ENCODE data around the gene PPRC1.

Gene PPRC1

DNA sequence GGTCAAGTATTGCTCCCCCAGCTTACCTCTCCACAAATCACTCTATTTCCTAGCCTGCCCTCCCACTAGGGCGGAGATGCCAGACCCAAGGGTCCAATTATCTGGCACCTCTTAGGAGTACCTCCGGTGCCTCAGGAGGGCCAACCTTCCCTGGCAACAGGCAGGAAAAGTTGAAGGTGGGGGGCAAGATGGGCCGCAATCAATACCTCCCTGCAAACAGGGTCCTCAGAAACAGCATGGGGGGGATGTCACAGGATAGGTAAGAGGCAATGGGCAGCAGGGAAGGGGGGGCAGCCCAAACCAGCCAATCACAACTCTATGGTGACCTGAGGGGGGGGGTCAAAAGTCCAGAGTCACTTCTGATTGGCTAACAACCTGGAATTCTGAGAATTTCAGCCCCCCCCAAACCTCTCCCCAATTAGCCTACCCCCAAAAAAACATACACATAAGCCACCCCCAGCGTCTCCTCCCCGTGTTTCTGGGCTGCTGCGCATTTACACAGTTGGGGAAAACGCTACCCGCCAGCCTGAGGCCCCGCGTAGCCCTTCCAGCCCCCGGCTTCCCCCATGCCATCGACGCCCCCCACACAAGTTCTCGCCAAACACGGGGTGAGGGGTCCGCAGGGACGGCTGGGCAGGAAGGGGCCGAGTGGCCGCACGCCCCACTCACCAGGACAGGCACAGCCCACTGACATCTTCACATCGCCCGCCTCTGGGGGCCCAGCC lies 13.3 kb upstream of the PPRC1 start:
- peak; percentile 62 for DNase-seq

DNA sequence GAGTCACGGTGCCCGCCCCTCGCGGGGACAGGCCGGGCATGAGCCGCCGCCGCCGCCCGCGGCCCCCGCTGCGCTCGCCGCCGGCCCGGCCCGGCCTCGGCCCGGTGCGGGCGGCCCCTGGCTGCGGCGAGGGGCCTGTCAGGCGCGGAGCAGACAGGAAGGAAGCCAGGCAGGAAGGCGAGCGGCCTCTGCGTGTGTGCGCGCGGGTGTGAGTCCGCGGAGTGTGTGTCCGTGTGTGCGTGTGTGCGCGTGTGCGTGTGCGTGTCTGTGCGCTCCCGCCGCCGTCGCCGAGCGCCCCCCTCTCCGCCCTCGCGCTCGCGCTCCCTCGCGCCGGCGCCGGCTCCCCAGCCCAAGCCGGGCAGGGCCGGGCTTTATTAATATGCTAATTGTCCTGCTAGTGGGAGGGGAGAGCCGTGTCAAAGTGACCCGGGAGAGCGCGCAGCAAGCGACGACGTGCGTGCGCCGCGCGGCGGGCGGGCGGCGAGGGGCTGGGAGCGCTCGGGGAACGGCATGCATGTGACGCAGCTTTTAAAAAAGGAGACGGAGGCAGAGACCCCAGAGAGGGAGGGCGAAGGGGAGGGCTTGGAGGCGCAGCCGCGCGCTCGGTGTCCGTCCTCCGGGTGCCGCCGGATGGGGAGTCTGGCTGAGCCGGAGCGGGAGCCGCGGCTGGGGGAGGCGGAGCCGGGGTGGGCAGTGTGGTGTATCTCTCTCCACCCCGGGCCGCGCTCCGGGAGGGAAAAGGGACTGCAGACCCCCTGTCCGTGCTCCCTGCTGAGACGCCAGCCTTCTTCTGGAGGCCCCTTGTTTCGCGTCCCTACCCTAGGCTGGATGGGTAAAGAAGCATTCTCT lies 12.5 kb upstream of the PPRC1 start, which contains the start of gene LDB1:
Gene LDB1, minus strand, starts transcription at position 227 of the 849 bp plus-strand sequence. CDS start 258 bp downstream, outside the sequence.
- DNase-seq: peak; percentile 80

DNA sequence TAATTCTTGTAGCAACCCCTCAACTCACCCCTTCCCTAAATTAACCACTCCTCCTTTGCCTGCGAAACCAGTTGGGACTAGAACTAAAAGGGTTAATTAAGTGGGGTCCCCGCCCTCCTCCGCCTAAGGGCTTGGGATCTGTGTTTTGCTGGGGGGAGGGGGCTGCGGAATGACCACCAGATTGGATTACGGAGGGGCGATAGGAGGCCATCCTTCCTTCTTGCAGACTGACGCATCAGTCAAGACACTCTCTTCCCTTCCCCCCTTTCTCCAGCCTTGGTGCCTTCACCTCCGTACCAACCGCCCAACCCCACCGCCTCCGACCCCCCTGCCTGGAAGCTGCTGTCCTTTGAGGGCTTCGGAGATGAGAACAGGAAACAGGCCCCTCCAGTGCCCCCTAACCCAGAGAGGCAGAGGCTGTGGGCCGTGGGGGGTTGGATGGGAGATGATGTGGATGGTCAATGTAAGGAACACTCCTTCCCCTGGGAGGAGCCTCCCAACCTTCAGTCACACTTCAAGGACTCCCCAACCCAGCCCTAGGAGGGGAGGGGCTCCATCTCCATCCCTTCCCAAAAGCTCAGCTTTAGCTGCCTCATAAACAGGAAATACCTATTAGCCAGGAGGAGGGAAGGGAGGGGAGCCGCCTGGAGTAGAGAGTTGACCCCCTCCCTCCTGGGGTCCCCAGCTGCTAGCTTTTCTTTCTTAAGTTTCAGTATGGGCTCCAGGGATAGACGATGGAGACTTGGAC lies 11.7 kb upstream of the PPRC1 start:
- no peak for DNase-seq

DNA sequence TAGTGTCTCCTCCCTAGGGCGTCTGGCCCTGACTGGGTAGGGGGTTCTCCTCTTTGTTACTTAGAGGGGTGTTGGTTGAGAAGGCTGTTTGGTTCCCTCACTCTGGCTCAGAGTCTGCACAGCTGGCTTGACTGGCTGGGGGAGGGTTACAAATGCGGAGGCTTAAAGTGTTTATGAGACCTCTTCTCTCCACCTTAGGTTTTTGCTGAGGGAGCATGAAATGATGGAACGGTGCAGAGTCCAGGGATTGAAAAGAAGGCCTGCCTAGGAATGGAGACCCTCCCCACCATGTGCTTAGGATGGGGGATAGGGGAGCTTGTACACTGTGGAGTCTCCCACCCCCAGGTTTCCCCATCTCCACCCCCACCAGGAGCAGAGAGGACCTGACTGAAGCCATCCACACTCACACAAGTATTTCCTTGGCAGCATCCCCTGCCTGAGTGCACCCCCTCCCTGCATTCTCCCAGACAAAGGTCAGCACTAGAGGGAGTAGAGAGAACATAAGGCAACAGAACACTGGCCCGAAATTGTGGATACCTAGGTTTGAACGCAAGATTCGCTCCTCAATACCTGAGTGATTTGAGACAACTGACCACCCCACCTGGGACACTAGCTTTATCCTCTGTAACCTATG lies 11.0 kb upstream of the PPRC1 start:
- no peak for DNase-seq

DNA sequence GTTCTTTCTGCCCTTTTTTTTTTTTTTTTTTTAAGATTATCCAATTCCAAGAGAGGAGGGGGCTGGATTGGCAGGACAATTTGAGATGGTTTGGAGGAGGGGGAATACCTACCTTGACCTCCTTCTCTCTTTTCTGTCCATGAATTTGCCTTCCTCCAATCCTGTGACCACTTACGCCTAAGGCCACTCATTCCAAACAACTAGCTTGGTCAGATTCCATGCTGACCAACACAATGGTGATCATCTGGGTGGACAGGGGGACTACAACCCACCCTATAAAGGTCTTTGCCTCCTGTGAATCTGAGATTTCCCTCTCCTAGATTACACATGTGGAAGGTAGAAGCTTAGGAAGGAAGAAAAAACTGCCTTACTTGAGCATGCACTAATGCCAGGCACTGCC lies 10.4 kb upstream of the PPRC1 start:
- no peak for DNase-seq

DNA sequence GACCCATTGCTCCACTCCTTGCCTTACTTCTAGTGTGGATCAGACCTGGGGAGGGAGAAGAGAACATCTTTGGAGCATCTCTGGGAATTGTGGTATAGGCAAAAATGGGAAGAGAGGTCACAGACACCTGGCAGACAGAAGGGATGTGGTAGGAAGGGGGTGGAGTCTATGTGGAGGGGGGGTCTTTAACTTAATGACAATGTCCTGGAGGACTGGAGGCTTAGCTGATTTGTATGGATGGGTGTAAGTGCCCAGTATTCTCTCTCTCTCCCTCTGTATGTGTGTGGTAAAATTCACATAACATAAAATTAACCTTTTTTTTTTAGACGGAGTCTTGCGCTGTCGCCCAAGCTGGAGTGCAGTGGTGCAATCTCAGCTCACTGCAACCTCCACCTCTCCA lies 9.6 kb upstream of the PPRC1 start:
- DNase-seq: no peak

DNA sequence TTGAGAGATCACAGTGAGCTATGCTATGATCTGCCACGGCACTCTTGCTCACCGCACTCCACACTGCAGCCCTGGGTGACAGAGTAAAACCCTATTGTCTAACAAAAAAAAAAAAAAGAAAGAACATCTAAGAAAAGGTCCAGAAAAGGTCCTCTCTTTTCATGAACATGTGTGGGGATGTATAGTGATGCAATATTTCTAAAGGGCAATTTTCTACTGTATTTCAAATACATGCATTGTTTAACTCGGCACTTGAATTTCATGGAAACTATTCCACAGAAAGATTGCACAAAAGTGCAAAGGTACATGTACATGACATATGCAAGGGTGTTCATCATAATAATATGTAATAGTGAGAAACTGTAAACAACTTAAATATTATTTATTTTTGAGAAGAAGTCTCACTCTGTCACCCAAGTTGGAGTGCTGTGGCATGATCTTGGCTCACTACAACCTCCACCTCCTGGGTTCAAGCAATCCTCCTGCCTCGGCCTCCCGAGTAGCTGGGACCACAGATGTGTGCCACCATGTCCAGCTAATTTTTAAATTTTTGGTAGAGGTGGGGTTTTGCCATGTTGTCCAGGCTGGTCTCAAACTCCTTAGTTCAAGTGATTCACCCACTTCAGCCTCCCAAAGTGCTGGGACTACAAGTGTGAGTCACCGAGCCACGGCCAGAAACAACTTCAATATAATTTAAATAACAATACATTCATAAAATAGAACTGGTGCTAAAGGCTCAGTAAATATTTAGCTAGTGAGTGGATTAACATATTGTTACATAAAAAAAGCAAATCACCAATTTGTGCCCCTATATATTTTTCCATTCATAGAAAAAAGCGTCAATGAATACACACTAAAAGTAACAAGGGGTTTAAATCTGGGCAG lies 1.3 kb upstream of the PPRC1 start:
- DNase-seq: no peak

DNA sequence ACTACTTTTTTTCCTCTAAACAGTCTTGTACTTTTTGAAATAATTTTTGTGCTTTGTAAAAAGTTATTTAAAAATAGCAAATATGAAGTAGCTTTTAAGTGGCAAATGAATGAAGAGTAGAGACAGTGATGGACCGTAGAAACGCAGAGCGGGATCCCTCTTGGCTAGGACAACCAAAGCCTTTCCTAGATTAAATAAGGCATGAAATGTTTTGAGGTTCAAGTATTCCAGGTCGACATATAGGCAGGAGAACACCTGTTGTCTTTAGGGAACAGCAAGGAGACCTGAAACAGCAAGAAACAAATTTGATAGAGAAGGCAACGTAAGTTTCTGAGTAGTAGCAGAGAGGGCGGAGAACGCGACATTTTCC lies 662 bp upstream of the PPRC1 start:
- no peak for DNase-seq

DNA sequence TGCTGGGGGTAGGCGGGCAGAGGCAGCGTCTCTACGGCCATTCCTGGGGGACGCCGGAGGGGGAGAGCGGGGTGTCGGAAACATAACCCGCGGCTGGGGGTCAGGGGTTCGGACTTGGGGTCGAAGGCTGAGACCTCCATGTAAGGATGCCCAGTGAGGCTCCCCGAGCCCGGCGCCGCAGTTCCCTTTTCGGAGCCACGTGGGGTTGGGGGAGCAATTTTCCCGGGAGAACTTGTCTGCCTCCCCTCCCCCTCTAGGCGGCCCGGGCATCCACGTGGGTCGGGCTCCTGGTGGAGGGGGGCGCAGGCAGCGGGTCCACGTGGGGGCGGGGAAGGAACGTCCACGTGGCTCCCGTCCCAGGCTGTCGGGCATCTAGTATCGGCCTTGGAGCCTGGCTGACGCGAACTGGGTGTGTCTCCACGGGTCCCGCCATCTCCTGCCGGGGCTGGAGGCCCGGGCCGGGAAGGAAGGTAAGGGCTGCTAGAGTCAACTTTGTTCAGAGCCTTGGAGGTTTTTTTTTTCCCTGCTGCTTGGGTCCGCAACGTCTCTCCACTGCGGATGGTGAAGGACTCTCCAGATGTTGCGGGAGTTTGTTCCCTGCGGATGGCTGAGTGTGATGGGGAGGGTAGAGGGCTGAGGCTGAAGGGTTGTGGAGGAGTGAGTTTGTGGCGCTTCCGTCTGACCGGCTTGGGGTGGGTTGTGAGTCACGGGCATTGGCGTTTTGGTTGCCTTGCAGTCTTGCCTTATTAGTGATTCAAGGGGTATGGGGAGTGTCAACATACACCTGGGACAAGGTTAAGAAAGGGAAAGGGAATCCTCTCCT lies 744 bp downstream of the PPRC1 start:
- DNase-seq: peak; percentile 45

DNA sequence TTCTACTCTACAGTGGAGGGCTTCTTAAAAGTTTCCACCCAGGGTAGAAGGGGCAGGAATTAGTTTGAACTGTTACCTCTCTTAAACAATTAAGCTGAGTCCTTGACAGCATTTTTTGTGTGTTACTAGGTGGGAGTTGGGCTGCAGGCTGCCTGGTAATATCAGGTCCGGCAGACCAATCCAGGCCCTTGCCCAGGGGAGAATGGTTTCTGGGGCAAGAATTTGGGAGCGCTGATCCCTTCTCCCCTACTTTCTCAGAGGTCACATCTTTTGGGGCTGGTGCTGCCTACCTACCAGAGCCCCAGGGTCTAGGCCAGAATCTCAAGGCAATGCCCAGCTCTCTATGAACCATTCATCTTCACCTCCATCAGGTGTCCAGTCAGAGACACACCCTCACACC lies 1.6 kb downstream of the PPRC1 start:
- no peak for DNase-seq

DNA sequence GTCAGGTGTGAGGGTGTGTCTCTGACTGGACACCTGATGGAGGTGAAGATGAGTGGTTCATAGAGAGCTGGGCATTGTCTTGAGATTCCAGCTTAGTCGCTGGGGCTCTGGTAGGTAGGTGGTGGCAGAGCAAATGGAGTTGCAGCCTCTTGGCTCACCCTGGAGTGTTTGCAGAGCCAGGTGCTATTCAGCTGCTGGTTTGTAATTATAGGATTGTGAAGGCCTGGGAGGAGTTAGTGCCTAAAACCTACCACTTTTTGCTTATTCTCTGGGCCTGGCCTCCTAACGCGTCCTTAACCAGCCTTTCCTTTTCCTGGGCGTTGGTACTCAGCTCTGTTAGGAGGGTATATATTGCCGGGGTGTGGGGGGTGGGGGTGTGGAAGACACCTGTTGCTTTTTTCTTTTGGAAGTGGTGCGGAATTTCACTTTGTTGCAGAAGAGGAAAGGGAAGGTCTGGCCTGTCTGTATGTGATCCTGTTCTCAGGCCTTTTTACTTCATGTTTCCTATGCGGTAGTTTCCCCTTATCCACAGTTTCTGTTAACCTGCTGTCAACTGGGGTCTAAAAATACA lies 3.2 kb downstream of the PPRC1 start:
- DNase-seq: no peak

DNA sequence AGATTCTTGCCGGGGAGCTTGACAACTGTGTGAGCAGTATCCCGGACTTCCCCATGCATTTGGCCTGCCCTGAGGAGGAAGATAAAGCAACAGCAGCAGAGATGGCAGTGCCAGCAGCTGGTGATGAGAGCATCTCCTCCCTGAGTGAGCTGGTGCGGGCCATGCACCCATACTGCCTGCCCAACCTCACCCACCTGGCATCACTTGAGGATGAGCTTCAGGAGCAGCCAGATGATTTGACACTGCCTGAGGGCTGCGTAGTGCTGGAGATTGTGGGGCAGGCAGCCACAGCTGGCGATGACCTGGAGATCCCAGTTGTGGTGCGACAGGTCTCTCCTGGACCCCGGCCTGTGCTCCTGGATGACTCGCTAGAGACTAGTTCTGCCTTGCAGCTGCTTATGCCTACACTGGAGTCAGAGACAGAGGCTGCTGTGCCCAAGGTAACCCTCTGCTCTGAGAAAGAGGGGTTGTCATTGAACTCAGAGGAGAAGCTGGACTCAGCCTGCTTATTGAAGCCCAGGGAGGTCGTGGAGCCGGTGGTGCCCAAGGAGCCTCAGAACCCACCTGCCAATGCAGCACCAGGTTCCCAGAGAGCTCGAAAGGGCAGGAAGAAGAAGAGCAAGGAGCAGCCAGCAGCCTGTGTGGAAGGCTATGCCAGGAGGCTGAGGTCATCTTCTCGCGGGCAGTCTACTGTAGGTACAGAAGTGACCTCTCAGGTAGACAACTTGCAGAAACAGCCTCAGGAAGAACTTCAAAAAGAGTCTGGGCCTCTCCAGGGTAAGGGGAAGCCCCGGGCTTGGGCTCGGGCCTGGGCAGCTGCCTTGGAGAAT lies 6.7 kb downstream of the PPRC1 start:
- no peak for DNase-seq

DNA sequence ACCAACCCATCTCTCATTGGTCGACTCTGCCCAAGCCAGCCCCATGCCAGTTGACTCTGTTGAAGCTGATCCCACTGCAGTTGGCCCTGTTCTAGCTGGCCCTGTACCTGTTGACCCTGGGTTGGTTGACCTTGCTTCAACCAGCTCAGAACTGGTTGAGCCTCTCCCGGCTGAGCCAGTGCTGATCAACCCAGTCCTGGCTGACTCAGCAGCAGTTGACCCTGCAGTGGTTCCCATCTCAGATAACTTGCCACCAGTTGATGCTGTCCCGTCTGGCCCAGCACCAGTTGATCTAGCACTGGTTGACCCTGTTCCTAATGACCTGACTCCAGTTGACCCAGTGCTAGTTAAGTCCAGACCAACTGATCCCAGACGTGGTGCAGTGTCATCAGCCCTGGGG lies 7.4 kb downstream of the PPRC1 start:
- no peak for DNase-seq

DNA sequence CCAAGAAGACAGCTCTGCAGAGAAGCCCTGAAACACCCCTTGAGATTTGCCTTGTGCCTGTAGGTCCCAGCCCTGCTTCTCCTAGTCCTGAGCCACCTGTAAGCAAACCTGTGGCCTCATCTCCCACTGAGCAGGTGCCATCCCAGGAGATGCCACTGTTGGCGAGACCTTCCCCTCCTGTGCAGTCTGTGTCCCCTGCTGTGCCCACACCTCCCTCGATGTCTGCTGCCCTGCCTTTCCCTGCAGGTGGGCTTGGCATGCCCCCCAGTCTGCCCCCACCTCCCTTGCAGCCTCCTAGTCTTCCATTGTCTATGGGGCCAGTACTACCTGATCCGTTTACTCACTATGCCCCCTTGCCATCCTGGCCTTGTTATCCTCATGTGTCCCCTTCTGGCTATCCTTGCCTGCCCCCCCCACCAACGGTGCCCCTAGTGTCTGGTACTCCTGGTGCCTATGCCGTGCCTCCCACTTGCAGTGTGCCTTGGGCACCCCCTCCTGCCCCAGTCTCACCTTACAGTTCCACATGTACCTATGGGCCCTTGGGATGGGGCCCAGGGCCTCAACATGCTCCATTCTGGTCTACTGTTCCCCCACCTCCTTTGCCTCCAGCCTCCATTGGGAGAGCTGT lies 8.2 kb downstream of the PPRC1 start:
- DNase-seq: no peak

DNA sequence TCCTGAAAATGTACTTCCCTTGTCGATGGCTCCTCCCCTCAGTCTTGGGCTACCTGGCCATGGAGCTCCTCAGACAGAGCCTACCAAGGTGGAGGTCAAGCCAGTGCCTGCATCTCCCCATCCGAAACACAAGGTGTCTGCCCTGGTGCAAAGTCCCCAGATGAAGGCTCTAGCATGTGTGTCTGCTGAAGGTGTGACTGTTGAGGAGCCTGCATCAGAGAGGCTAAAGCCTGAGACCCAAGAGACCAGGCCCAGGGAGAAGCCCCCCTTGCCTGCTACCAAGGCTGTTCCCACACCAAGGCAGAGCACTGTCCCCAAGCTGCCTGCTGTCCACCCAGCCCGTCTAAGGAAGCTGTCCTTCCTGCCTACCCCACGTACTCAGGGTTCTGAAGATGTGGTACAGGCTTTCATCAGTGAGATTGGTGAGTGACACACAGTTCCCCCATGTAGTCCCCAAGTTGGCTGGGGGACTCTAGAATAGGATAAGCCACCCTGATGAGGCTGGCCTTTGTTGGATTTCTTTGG lies 8.8 kb downstream of the PPRC1 start:
- no peak for DNase-seq

DNA sequence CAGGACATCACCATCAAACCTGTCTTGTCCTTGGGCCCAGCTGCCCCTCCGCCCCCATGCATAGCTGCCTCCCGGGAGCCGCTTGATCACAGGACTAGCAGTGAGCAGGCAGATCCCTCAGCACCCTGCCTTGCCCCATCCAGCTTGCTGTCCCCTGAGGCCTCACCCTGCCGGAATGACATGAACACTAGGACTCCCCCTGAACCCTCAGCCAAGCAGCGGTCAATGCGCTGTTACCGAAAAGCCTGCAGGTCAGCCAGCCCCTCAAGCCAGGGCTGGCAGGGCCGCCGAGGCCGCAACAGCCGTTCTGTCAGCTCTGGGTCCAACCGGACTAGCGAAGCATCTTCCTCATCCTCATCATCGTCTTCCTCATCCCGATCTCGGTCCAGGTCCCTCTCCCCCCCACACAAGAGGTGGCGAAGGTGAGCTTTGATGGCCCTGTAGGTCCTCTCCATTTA lies 14.2 kb downstream of the PPRC1 start:
- DNase-seq: no peak

DNA sequence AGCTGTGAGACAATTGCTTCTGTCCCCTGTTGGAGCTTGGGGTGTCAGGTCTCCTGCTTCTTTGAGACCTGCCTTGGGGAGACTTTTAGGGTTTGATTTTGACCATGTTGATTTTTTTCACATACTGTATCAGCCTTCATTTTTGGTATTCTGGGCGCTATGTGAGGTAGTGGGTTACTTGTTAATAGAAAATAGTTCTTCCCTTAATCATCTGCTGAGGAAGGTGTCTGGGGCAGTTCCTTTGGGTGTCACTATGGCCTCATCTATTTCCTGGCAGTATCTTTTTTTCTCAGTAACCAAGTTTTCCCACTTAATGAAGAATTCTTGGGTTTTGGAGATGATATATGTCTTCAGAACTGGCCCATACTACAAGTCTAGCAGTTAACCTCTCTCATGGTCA lies 14.7 kb downstream of the PPRC1 start:
- DNase-seq: no peak

DNA sequence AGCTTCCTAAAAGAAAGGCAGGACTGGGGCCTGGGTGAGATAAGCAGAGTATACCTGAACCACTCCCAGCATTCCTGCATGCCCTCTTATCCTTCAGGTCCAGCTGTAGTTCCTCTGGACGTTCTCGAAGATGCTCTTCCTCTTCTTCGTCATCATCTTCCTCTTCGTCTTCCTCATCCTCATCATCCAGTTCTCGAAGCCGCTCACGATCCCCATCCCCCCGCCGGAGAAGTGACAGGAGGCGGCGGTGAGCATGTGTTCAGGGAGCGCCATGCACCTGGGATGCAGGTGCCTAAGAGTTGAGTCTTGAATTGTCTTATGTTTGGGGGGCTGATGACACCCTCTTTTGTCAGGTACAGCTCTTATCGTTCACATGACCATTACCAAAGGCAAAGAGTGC lies 15.4 kb downstream of the PPRC1 start:
- no peak for DNase-seq

Measured in CD4-positive, alpha-beta T cell treated with Interferon gamma for 1 hour (primary cell).